Heart right ventricle (tissue), 16 donors: ENCODE results near the gene PLEKHG3. TPM values are rescaled to one million over a fixed set of nuclear protein-coding genes. Genes with fewer than 3 reads are reported as not detected.

Source experiments
- ATAC-seq, 8 donors: fragments of 200-7000 bp; cut with Tn5 transposase; one replicate each; pipeline ENCODE4 v1.9.1; 2020; ENCODE audit warnings: mild to moderate bottlenecking in 8 of 8, moderate library complexity in 8 of 8, moderate number of reproducible peaks in 1 of 8
- DNase-seq, 2 donors: peaks; one replicate each; pipeline ENCODE4 v3.0.0-alpha.2; 2020
- H3K27ac ChIP-seq, 10 donors: fragments of 200-600 bp; sonication (generic) in 2 of 10; one replicate each; pipeline versions ENCODE4 v1.5.0 to v1.8.0; 2020 to 2022; ENCODE audit warnings: mild to moderate bottlenecking in 3 of 10
- H3K27me3 ChIP-seq, 7 donors: fragments of 200-600 bp; one replicate each; pipeline ENCODE4 v1.8.0; 2021 to 2022; ENCODE audit warnings: mild to moderate bottlenecking in 2 of 7
- H3K36me3 ChIP-seq, 9 donors: fragments of 200-600 bp; sonication (generic) in 1 of 9; one replicate each; pipeline versions ENCODE4 v1.5.0 to v1.8.0; 2020 to 2022; ENCODE audit warnings: mild to moderate bottlenecking in 2 of 9
- H3K4me1 ChIP-seq, 9 donors: fragments of 200-600 bp; sonication (generic) in 1 of 9; one replicate each; pipeline versions ENCODE4 v1.5.0 to v1.8.0; 2020 to 2022; ENCODE audit warnings: mild to moderate bottlenecking in 4 of 9
- H3K4me3 ChIP-seq, 10 donors: fragments of 200-600 bp; sonication (generic) in 2 of 10; one replicate each; pipeline versions ENCODE4 v1.5.0 to v1.8.0; 2020 to 2022; ENCODE audit warnings: mild to moderate bottlenecking in 7 of 10, moderate library complexity in 2 of 10
- H3K9me3 ChIP-seq, 11 donors: fragments of 200-600 bp in 10 of 11; sonication (generic) in 2 of 11; one replicate each; pipeline versions ENCODE4 v1.5.0 to v1.8.0; 2013 to 2022; ENCODE audit warnings: mild to moderate bottlenecking in 2 of 11, control low read depth in 1 of 11, moderate library complexity in 1 of 11
- WGBS, 2 donors: extraction: QIAGEN DNeasy Blood & Tissue Kit; methylation state at CpG; one replicate each; pipeline ENCODE4 v1.1.7; 2013; ENCODE audit warnings: inconsistent platforms in 1 of 2; 5-methylcytosine and 5-hydroxymethylcytosine counted together
- intact Hi-C, 10 donors: fragments of 100-400 bp; cut with DNase I; formaldehyde crosslinking; loops; one replicate each; pipeline versions ENCODE4 v1.11.1 to v1.14.2; 2022
- polyA plus RNA-seq, 2 donors: library from polyadenylated mRNA; stranded (reverse); fragments of 200-250 nt; gene quantifications; one replicate each; pipeline ENCODE4 v1.2.3, GENCODE V29; 2013
- total RNA-seq, 10 donors: library from RNA; stranded (reverse); fragmentation: NEBNext Ultra II Directional in 3 of 10; extraction: Animal tissue kit (Norgen Biotek cat#: 25700) in 3 of 10; gene quantifications; one replicate each; pipeline versions ENCODE4 v1.2.1 to v1.2.4, GENCODE V29; 2021 to 2023
- TF ChIP-seq, protein P1 (sequence below), 9 donors: fragments of 200-600 bp; sonication (generic) in 2 of 9; IDR thresholded peaks; one replicate each; pipeline versions ENCODE4 v1.5.0 to v1.8.0; 2021 to 2022; ENCODE audit warnings: antibody characterized with exemption in 9 of 9, mild to moderate bottlenecking in 5 of 9, moderate library complexity in 1 of 9
- donor health status: Arrhythmogenic right ventricular cardiomyopathy.
- donor health status: ischemic (EF 13 %, LVEDD 7.1; RV severe dilation, severe dysfunction).
- donor health status: healthy with polysubstance abuse.
- donor health status: DM: no; HTN: yes; CAD: no.
- donor health status: DM: no; HTN: no; CAD: no.
- donor health status: ischemic (EF 25% LVEDD 6.9; RV normal size, moderate dysfunction).
- donor health status: ischemic (EF 25% LVEDD 5.7; RV mildly dilated, moderate dysfunction).
- donor health status: healthy.
- donor health status: DM: yes; HTN: yes; CAD: no.
- donor health status: Ischemic cardiomyopathy.
- donor health status: ischemic (EF 35%, LVEDD 5.7; RV mildly dilated, moderate dysfunction).
- donor health status: nonischemic (EF 11% LVEDD 7.7; RV severe dilation, severe dysfunction).
- donor health status: DM: yes; HTN: yes; CAD: no.
- donor health status: PGD.
- donor health status: ischemic (EF 29% LVEDD 5.4; RV normal size, mild dysfunction).
- donor health status: nonischemic (EF 23%, LVEDD 6.1; RV moderate dilation, normal function).

The PLEKHG3 gene
- total and polyA plus RNA-seq, 12 donors, result 5.0 to 25.5 (median 15.4) TPM

DNA sequence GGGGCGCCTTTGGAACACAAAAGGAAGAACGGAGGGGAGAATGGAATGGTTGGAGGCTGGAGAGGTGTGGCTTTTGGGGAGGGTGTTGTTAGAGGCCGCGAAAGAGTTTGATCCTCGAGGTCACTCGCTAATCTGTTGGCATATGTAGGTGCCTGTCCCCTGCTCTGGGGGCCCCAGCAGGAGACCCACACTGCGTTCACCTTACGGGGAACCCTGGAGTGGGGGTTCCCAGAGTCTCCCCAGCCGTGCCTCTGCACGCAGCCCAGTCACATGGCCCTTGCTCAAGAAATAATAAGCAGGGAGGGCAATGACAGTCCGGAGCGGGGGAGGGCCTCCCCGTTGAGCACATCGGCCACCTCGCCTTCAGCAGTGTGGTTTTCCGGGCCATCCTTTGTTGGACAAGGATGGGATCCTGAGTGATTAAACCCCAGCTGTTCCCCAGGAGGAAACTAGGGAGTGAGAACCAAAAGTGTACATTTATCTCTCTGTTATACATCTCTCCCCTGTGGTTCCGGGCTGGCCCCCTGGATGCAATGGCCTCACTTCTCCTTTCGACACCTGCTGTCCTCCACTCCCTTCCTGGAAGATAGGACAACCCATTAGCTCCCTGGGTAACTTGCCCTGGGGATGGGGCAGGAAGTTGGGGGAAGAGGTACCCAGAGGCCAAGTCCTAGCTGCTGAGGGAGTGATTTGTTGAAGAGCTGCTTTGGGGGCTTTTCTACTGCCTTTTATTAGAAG, 1.3 kb downstream of the PLEKHG3 start:
- 44 to 45% methylated on average over 18 of the region's 18 CpGs for WGBS, 2 donors
- TF ChIP-seq, protein P1, sequence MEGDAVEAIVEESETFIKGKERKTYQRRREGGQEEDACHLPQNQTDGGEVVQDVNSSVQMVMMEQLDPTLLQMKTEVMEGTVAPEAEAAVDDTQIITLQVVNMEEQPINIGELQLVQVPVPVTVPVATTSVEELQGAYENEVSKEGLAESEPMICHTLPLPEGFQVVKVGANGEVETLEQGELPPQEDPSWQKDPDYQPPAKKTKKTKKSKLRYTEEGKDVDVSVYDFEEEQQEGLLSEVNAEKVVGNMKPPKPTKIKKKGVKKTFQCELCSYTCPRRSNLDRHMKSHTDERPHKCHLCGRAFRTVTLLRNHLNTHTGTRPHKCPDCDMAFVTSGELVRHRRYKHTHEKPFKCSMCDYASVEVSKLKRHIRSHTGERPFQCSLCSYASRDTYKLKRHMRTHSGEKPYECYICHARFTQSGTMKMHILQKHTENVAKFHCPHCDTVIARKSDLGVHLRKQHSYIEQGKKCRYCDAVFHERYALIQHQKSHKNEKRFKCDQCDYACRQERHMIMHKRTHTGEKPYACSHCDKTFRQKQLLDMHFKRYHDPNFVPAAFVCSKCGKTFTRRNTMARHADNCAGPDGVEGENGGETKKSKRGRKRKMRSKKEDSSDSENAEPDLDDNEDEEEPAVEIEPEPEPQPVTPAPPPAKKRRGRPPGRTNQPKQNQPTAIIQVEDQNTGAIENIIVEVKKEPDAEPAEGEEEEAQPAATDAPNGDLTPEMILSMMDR (IDR thresholded peaks at IDR 0.05), result no peak
- ATAC-seq (peak in 7 of 8 donors; percentile 8 to 37 (median 23)), DNase-seq (peak in 1 of 2 donors; percentile 32)
- Histone ChIP-seq H3K36me3 (no peaks in the 10 kb centered on the region), H3K9me3 (no peaks in the 10 kb centered on the region), H3K27ac (peak overlapping the region; percentile 39 to 90 (median 83)), H3K4me1 (peaks cover 13 to 81% (median 61%) of the 10 kb centered on the region in 9 donors), H3K27me3 (peaks cover 0 to 35% (median 4%) of the 10 kb centered on the region in 7 donors), H3K4me3 (peak overlapping the region; percentile 63 to 89 (median 84))
- intact Hi-C loops, result loop anchor here in 1 of 10 donors (5.0 kb wide), 1 partner anchor 57 kb away; no protein-coding TSS in a partner anchor

GRCh38 chr14:64706119-64706592, 1.9 kb downstream of the PLEKHG3 start:
- Histone ChIP-seq H3K4me3 (peak overlapping the region in 9 of 10 donors; percentile 63 to 89 (median 84)), H3K4me1 (peaks cover 17 to 87% (median 67%) of the 10 kb centered on the region in 9 donors), H3K27me3 (peaks cover 0 to 35% (median 4%) of the 10 kb centered on the region in 7 donors), H3K9me3 (no peaks in the 10 kb centered on the region), H3K27ac (peak overlapping the region; percentile 28 to 90 (median 83)), H3K36me3 (no peaks in the 10 kb centered on the region)
- TF ChIP-seq, protein P1 (IDR thresholded peaks at IDR 0.05), result no peak
- 67 to 79% methylated on average over 4 of the region's 4 CpGs for WGBS, 2 donors
- ATAC-seq, result no peak
- intact Hi-C loops, result loop anchor here in 1 of 10 donors (5.0 kb wide), 1 partner anchor 56 kb away; no protein-coding TSS in a partner anchor
- DNase-seq, result no peak

DNA sequence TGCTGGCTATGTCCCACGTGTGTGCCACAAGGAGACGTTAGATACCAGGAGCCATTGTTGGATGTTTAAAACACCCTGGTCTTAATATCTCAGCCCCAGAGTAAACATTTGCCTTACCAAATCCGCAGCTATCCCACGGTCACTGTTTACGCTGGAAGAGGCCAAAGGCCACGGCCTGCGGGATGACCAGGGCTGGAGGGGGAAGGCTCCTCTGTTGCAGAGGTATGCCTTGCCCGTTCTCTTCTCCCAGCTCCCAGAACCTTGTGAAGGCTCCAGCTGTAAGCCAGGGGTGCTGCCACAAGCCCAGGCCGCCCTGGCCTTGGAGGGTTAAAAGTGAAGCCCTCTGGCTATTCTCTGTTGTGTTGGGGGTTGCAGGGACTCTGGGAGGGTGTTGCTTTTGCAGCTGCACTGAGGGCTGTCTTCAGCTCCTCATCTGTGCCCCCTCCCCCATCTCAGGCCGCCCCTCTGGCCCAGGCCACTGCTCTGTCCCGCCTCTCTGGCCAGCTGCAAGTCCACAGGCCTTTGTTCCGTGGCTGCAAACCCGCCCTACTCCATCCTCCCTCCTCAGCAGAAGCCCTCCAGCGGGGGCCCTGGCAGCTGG, 2.5 kb downstream of the PLEKHG3 start:
- TF ChIP-seq, protein P1 (IDR thresholded peaks at IDR 0.05), result no peak
- peaks cover 0 to 35% (median 4%) of the 10 kb centered on the region in 7 donors for H3K27me3 ChIP-seq
- H3K9me3 ChIP-seq, result no peaks in the 10 kb centered on the region
- WGBS, 2 donors, result 58 to 74% methylated on average over 13 to 14 of the region's 14 CpGs
- DNase-seq (peak; percentile 54 to 69), ATAC-seq (peak in 6 of 8 donors; percentile 30 to 55 (median 42))
- intact Hi-C loops, result loop anchor here in 1 of 10 donors (5.0 kb wide), 1 partner anchor 56 kb away; no protein-coding TSS in a partner anchor
- H3K27ac ChIP-seq, result peak overlapping the region; percentile 28 to 90 (median 83)
- H3K4me3 ChIP-seq, result peak overlapping the region in 9 of 10 donors; percentile 63 to 89 (median 84)
- peaks cover 17 to 91% (median 72%) of the 10 kb centered on the region in 9 donors for H3K4me1 ChIP-seq
- no peaks in the 10 kb centered on the region for H3K36me3 ChIP-seq

DNA sequence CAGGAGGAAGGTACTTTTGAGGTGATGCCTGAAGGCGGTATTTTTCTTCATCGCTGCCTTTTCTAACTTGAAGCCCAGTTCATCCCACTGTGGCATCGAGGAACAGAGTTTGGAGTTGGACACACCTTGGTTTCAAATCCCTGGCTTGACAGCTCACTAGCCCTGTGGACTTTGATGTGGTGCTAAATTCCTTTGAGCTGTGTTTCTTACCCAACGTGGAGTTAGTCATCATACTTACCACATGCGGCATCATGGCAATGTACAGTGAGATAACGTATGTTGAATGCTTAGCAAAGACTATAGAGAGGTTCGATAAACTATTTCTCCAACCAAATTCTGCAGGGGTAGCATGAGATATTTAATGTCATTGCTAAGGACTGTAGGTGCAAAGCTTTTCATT, 3.4 kb downstream of the PLEKHG3 start:
- peaks cover 0 to 26% (median 4%) of the 10 kb centered on the region in 7 donors for H3K27me3 ChIP-seq
- no peaks in the 10 kb centered on the region for H3K36me3 ChIP-seq
- ATAC-seq (no peak), DNase-seq (no peak)
- peak overlapping the region in 8 of 10 donors; percentile 78 to 90 (median 84) for H3K27ac ChIP-seq
- TF ChIP-seq, protein P1 (IDR thresholded peaks at IDR 0.05), result no peak
- 72 to 81% methylated on average over 7 of the region's 7 CpGs for WGBS, 2 donors
- H3K4me3 ChIP-seq, result peak overlapping the region in 6 of 10 donors; percentile 14 to 89 (median 67)
- intact Hi-C loops, result loop anchor here in 1 of 10 donors (5.0 kb wide), 1 partner anchor 55 kb away; no protein-coding TSS in a partner anchor
- peaks cover 17 to 86% (median 73%) of the 10 kb centered on the region in 9 donors for H3K4me1 ChIP-seq
- H3K9me3 ChIP-seq, result peaks cover 0 to 6% (median 2%) of the 10 kb centered on the region in 11 donors
